ENCODE results near the gene PIK3CB.

- TF ChIP-seq, protein P1, sequence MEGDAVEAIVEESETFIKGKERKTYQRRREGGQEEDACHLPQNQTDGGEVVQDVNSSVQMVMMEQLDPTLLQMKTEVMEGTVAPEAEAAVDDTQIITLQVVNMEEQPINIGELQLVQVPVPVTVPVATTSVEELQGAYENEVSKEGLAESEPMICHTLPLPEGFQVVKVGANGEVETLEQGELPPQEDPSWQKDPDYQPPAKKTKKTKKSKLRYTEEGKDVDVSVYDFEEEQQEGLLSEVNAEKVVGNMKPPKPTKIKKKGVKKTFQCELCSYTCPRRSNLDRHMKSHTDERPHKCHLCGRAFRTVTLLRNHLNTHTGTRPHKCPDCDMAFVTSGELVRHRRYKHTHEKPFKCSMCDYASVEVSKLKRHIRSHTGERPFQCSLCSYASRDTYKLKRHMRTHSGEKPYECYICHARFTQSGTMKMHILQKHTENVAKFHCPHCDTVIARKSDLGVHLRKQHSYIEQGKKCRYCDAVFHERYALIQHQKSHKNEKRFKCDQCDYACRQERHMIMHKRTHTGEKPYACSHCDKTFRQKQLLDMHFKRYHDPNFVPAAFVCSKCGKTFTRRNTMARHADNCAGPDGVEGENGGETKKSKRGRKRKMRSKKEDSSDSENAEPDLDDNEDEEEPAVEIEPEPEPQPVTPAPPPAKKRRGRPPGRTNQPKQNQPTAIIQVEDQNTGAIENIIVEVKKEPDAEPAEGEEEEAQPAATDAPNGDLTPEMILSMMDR (conservative IDR thresholded peaks at IDR 0.05; ENCODE audit: low read depth, low read length), result no peak
- TF ChIP-seq EZH2 (IDR thresholded peaks at IDR 0.05; ENCODE audit: low read length, unreplicated experiment), result no peak
Measured at GRCh38 chr3:138684396-138684795, 150.3 kb downstream of the PIK3CB start.

Measured in PC-3 (cell line).